ENCODE data around the gene SKI. TPM values are rescaled to one million over a fixed set of nuclear protein-coding genes. Genes with fewer than 3 reads are reported as not detected.

SKI gene
- total and polyA plus RNA-seq, 2 of the 8 experiments (the other 6 are each of a cell fraction or from before 2014, with no cell fraction given) = 8.3 to 87.6 TPM

GRCh38 chr1:2307064-2307605 is 79.0 kb downstream of the SKI start (continued):
- TF ChIP-seq ZNF274 (IDR thresholded peaks at IDR 0.05; ENCODE audit: borderline replicate concordance, extremely low read depth, low read length) = no peak
- TF ChIP-seq POLR2A (IDR thresholded peaks at IDR 0.05; ENCODE audit: control extremely low read depth in 1 of 2, low read depth in 2 of 2, low read length in 2 of 2) = no peak
- TF ChIP-seq NANOG (IDR thresholded peaks at IDR 0.05; ENCODE audit: insufficient read depth, low read depth, low read length, poor library complexity, severe bottlenecking) = no peak
- no peak for TF ChIP-seq USF2 (IDR thresholded peaks at IDR 0.05; ENCODE audit: low read length)

Measured in H1 (cell line).